DMS114 treated with DMSO at 0.1 percent for 48 hours (cell line): ENCODE results near the gene NUDT16.
"Not testable (repeated sequence)": the region's sequence is repeated elsewhere in the genome, so short reads cannot be mapped to it uniquely, and the experiment has no call there.

ENCODE experiments used
- DNase-seq: peaks from one replicate; lab custom pipeline; 2025; ENCODE audit not compliant: unreplicated experiment; lab: John Stamatoyannopoulos, UW

NUDT16 gene

DNA sequence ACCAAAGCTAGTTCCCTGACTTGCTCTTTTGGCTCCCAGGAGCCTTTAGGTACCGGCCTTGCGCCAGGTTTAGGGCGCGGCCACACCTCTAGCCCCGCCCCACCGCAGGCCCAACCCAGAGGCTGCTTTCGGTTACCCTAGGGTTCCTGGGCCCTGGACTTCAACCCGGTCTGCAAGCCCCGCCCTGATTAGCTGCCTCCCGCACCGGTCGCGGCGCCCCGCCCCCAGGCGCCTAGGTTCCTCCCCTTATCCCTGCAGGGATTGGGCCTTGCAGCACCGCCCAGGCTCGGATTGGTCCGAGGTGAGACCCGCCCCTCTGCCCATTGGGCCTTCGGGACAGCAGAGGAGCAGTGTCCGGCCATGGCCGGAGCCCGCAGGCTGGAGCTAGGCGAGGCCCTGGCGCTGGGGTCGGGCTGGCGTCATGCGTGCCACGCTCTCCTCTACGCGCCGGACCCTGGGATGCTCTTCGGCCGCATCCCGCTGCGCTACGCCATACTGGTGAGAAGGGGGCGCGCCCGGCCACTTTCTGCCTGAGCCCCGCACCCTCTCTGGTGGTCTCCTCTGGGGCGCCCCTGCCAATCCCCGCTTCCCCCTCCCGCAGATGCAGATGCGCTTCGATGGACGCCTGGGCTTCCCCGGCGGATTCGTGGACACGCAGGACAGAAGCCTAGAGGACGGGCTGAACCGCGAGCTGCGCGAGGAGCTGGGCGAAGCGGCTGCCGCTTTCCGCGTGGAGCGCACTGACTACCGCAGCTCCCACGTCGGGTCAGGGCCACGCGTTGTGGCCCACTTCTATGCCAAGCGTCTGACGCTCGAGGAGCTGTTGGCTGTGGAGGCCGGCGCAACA, at the start of gene NUDT16:
NUDT16 (plus strand) TSS at position 330 of the 847 bp plus-strand sequence; CDS start at position 361, 31 bp downstream.
- DNase-seq = peak; percentile 95

GRCh38 chr3:131338948-131339640, 42.5 kb upstream of the NUDT16 start:
- DNase-seq = no peak

- DNase-seq = no peak
Measured at GRCh38 chr3:131341761-131342160, 39.8 kb upstream of the NUDT16 start.

- DNase-seq = no peak
Measured at GRCh38 chr3:131348911-131349310, 32.7 kb upstream of the NUDT16 start.

DNA sequence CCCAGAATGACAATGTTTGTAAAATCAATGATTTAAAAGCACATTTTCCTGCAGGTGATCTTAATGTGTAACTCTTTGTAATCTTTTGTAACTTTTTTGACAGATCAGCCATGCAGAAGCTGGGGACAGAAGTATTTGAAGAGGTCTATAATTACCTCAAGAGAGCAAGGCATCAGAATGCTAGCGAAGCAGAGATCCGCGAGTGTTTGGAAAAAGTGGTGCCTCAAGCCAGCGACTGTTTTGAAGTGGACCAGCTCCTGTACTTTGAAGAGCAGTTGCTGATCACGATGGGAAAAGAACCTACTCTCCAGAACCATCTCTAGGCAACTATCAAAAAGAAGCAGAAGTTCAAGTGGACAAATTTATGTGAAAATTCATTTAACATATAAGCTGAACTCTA, 32.1 kb upstream of the NUDT16 start:
- no peak for DNase-seq

DNA sequence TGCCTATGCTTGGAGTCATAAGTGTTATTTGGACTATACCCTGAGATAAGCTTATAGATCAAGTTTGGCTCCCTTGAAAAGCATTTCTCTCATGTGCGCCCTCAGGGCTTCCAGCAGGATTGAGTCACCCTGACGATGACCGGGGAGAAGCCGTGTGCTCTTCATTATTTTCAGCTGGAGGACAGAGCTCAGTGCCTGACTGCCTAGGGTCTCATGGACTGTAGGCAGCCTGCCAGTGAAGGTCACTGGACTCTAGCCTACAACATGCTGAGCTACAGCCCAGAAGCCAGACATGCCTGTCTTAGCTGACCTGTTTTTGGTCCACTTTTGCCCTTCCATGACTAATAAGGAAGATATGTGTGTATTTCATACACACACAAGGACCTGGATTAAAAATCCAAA, 31.6 kb upstream of the NUDT16 start:
- no peak for DNase-seq

- DNase-seq = no peak
Measured at GRCh38 chr3:131350506-131350905, 31.1 kb upstream of the NUDT16 start.

- DNase-seq = no peak
Measured at GRCh38 chr3:131353016-131353877, 28.3 kb upstream of the NUDT16 start.

DNA sequence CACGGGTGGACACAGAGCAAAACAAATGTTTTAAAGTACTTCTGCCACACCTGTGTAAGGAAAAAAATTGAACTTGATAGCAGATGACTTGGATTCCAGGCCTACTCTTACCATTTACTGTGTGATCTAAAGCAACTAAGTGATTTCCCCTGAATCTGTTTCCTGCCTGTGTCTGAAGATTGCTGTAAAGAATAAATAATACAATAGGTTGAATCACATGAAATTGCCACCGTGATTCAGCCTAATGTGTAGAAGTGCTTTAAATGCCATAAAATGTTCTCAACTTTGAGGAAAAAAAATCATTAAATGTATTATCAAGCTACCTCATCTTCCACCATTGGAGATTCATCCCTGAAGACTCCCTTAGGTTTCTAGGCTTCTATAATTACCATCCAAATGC, 27.6 kb upstream of the NUDT16 start:
- no peak for DNase-seq

DNA sequence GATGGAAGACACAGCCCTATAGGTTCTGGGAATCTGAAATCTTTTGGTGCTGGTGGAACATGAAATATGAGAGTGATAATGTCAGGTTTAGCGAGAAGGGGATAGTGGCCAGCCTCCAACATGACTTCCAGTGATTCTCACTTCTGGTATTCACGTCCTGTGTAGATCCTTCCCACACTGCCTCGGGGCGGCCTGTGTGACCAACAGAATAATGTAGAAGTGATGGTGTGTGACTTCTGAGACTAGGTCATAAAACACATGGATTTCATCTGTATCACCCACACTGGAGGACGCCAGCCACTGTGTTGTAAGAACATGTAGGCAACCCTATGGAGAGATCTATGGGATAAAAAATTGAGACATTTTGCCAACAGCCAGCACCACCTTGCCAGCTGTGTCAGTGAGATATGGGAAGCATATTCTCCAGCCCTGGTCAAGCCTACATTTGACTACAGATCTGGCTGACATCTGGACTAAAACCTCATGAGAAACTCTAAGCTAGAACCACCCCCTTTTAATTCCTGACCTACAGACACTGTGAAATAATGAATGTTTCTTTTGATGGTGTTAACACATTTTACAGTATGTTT, 25.5 kb upstream of the NUDT16 start:
- DNase-seq = no peak

- DNase-seq = no peak
Measured at GRCh38 chr3:131357275-131357674, 24.3 kb upstream of the NUDT16 start.

DNA sequence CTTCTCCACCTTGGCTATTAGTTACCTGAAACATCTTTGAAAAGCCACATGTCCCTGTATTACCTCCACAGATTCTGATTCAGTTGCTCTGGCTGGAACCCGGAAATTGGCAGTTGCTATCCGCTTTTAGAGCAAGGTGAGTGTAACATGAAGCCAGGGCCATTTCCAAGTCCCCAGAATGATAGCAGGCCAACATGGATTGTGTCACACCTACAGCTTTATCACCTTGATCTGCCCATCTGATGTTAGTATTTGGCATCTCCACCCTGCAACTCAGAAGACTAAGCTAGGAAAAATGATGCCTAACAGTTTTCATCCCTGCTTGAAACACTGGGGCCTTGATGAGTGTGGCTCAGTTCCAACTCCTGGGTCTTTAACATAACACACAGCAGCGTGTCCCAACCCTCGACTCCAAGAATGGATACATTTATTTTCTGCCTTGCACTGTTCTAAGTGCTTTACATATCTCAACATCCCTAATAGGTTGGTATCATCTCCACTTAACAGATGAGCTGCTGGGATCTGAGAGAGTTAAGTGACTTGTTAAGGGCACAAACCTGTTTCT, 21.3 kb upstream of the NUDT16 start:
- DNase-seq = no peak

DNA sequence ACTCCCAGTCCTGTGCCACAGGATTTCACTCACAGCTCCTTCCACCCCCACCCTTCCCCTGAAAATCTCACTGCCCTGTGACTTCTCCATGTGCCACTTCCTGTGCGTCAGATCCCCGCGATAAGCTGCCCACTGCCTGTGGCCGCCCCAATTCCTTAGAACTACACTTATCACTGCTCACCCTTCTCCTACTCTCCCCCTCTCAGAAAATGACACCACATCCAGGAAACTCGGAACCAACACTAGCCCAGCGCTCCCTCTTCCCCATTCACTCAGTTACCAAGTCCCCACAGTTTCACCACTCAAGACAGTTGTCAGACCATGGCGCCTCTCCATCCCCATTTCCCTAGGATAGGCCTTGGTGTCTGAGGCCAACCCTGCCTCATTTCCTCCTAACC, 20.5 kb upstream of the NUDT16 start:
- not testable (repeated sequence) for DNase-seq

GRCh38 chr3:131361464-131362421, 19.8 kb upstream of the NUDT16 start:
- no peak for DNase-seq

DNA sequence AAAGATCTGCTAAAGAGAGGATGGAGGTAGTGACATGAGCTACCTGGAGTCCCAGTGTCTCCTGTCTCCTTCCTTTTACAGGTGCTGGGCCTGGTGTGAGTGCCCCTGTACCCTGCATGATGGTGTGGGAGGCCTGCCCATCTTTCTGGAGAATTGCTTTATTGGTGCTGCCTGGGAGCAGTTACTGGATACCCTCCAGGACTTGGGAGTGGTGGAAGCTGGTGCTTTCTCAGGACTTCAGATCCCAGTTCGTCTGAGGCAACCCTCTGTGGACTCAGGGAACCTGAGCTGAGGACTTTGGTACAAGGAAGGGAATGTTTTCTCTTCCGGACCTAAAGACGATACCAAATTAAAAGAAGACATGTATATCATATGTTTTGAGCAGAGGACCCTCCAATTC, 18.3 kb upstream of the NUDT16 start:
- DNase-seq = no peak

DNA sequence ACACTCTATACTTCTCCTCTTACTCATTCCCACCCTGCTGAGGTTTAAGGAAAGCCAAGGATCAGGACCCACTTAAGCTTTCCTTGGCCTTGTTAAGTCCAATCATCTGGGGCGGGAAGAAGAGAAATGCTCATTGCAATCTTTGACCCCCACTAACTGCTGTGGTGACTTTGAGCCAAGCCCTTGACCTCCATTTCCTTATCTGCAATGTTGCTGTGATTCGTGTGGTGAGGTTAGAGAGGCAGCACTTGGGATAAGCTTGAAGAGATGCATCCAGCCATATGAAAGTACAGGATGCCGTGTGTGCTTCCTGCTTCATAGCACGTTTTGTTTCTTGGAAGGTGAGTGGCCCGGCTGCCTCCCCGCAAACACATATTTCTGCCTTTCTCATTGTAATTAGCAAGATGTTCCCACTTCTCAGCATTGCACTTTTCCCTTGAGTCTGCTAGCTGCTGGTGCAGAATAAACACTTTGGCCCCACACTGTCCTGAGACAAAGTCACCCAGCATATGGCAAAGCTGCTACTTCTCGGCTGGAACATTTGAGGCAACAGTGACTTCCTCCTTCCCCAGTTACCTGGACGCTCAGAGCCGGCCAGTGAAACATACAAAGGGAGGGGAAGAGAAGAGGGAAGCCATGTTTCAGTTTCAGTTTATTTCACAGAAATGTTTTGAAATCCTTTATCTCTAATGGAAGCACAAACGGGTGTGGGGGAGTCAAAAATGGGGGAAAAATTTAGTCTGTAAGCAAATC, 10.5 kb upstream of the NUDT16 start:
- no peak for DNase-seq

- no peak for DNase-seq
Measured at GRCh38 chr3:131371688-131372066, 9.9 kb upstream of the NUDT16 start.

- no peak for DNase-seq
Measured at GRCh38 chr3:131374741-131375140, 6.8 kb upstream of the NUDT16 start.
